HG02870 (cell line): ENCODE measurements around the gene ZBTB46.

Experiments
- ATAC-seq: cut with Tn5 transposase; IDR thresholded peaks from one replicate; pipeline ENCODE4 v1.9.1; 2021; ENCODE audit warnings: mild to moderate bottlenecking, moderate library complexity; ENCODE audit not compliant: unreplicated experiment

Gene ZBTB46

DNA sequence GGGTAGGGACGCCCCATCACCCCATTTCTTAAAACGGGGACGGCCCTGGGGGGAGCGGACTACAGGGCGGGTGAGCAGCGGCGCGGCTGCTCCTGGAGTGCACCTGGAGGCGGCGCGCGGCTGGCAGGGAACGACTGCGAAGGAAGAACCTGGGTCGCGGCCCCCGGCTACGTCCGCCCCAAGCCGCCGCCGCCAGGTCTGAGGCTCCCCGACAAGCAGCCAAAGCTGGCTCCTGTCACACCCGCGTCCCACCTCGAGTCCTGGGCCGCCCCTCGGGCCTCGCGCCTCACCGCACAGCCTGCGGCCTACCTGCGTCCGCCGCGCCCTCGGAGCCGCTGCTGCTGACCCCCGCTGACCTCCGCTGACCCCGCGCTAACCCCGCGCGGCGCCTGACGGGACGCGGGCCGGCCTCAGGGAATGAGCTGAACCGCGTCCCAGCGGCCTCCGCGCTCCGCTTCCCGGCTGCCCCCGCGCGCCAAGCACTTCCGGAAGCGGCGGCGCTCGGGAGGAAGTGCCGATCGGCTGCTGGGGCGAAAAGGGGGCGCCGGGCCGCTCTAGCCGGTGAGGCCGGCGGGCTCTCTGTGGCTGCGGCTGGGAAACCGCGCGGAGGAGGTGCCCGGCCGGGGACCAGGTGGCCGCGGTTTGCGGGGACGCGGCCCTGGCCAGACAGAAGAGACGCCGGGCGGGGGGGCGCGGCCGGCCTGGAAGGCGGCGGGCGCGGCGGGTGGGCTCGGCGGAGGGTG lies 123.3 kb downstream of the ZBTB46 start, which contains the start of the genes ARFRP1 and ZGPAT:
ARFRP1 (minus strand) TSS at position 419 of the 743 bp plus-strand sequence. CDS start 885 bp downstream, outside the sequence.
ZGPAT (plus strand) TSS at position 482 of the 743 bp plus-strand sequence. CDS start 542 bp downstream, outside the sequence.
- peak; percentile 51 for ATAC-seq

DNA sequence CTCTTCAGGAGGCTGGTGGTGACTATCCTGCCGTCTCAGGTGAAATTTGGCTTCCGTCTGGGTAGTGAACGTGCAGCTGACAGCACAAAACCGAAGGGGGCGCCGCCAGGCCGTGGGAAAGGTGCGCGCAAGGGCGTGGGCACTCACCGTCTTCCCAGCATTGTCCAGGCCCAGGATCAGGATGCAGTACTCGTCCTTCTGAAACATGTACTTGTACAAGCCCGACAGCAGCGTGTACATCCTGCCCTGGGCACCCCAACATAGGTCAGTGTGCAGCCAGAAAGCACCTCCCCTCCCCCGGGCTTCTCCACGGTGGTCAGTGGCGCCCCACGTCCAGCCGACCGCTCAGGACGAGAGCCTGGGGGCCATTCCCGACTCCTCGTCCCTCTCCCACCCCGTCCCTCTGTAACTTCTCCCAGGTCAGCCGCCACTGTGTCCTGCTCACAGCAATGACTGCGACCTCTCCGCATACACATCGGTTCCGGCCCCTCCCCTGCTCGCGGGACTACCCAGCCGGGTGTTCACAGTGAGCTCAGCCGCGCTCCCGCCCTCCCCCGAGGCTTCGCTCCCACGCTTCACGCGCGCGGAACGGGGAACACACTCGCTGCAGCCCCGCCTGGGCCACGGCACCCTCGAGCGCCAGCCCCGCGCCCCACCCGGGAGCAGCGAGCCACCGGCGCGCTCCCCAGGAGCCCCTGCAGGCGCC lies 124.1 kb downstream of the ZBTB46 start:
- peak; percentile 26 for ATAC-seq

DNA sequence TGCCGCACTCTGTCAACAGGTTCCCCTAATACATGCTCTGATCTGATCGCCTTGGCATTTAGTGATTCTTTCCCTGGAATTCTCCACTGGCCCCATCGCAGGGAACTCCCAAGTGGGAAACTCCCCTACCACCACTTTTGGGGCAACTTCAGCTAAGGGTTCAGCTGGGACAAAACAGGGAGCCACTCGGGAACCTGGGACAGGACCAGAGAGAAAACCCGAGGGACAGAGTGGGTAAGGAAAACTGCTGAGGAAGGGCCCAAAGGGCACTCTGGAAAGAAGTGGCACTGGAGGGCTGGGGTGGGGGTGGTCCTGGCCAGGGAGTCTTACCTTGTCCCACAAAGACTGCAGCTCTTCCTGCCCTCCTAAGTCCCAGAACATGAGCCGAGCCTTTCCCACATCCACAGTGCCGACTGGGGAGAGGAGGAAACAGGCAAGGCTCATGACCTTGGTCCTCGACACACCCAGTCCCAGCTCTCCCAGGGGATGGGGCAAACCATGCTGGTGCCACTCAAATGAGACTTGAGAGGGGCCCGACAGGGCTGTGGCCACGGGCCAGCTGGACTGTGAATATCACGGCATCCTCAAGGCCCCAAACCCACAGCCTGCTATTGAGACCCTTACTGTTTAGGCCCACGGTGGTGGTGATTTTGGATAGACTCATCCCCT lies 124.9 kb downstream of the ZBTB46 start:
- no peak for ATAC-seq

DNA sequence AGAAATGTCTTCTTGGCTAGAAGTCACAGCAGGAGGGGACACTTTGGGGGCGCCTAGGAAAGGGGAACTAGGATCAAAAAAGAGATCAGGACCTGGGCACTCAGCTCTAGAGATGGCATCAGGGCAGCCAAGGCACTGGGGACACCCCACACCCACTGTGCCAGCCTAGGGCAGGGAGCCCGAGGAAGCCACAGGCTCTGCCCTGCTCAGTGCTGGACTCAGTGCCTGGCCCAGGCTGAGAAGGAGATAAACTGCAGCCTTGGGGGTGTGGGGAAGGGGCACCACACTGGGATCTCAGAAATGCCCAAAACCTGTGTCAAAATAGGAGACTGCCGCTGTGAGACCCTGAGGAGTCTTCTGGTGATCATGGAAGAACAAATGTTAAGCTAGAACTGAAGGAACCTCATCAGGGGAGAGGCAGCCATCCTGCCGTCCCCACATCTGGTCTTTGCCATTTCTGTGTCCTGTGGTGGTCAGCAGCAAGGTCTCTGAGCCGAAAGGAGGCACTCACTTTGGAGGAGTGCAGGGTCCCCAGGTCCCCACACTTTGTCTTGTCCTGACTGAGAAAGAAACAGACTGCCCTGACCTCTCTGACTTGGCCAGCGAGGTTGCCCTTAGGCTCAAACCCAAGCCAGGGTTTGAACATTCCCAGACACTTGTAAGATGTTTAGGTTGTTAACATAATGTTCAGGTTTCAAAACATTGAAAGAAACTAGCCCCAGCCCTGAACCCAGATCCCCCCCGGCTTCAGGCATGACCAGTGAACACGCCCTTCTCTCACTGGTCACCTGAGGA lies 125.6 kb downstream of the ZBTB46 start:
- ATAC-seq: no peak

DNA sequence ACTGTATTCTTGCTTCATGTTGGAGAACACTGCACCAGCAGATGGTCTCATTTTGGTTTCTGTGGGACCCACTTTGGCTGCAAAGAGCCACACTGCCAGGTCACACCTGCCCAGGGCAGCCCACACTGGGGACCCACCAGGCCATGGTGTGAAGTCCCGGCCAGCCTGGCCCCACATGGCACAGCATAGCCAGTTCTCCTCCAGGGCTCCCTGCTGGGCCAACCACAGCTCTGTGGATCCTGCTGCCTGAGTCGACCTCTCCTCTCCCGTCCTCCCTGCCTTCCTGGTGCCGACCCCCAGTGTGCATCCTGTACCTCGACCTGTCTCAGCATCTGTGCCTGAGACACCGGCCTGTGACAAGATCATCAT lies 126.3 kb downstream of the ZBTB46 start:
- ATAC-seq: no peak

DNA sequence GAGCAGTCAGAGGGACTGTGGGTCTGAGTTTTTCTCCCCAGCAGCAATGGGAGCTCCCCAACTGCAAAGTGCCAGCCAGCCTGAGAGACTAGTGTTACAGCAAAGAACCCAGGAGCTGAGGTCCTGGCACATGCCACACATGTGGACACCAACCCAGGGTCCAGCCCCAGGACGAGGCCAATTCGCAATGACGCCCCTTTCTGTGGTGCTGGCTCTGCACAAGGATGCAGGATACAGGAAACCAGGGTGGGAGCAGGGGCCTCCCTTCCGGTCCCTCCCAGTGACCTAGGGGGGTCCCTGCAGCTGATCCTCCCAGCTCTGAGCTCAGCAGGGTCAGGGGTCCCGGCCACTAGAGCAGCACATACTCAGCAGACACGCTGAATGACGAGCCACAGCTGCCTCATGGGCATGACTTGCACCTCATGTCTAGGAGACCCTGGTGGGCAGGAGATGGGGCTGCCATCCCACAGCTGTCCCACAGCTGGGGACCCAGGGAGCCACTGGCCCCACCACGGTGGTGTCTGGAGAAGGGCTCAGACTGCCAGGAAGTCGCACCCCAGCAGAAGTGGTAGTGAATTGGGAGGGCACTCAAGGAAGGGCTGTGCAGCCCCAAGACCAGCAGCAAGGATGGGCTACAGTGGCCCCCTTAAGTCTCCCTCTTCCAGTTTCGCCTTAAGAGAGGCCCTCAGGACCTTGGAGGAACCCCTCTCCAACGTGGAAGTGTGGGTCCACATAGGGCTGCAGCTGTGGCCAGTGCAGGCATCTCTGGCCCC lies 126.9 kb downstream of the ZBTB46 start:
- no peak for ATAC-seq

DNA sequence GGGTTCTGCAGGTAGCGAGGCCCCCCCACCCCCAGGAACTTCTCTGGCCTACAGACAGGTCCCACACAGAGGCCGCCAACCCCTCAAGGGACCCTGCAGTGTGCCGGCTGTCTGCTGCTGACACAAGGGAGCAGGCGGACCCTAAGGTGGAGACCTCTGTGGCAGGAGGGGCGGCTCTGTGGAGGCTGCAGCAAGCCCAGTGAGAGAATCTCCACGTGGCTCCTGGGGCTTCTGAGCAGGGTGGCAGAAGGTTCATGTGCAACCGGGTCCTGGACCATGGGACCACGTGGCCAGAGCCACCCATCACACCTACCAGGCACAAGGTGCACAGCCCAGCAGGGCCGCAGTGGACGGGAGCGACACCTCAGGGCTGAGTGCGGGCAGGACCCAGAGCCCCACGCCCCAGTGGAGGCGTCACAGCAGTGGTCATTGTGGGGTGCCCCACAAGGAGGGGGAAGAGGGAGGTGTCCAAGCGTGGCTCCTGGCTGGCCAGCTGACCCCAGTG lies 127.5 kb downstream of the ZBTB46 start:
- ATAC-seq: no peak

DNA sequence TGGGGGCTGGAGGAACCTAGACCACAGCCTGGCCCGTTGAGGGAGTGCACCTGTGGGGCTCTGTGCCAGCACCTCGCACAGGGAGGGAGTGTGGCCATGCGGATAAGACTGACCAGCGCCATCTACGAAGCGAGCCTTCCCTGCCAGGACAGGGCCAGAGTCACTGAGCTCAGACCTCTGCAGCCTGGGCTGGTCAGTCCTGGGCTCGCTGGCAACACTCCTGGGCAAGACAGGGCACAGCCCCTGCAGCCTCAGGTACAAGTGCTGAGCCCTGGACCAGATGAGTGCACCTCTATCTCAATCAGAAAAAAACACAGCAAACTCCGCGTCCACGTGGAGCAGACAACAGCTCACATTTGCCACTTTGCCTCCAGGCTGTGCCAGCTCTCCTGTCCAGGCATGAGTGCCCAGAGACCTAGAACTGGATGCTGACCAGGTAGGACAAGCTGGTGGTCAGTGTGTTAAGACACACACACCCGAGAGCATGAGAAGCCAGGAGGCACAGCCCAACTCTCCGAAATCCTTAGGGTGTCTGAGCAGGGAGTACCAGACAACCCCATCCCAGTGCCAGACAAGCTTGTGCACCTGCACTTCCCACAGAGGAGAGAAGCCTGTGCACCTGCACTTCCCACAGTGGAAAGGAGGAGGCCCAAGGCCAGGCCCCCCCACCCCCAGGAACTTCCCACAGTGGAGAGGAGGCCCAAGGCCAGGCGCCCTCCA lies 128.2 kb downstream of the ZBTB46 start:
- no peak for ATAC-seq

DNA sequence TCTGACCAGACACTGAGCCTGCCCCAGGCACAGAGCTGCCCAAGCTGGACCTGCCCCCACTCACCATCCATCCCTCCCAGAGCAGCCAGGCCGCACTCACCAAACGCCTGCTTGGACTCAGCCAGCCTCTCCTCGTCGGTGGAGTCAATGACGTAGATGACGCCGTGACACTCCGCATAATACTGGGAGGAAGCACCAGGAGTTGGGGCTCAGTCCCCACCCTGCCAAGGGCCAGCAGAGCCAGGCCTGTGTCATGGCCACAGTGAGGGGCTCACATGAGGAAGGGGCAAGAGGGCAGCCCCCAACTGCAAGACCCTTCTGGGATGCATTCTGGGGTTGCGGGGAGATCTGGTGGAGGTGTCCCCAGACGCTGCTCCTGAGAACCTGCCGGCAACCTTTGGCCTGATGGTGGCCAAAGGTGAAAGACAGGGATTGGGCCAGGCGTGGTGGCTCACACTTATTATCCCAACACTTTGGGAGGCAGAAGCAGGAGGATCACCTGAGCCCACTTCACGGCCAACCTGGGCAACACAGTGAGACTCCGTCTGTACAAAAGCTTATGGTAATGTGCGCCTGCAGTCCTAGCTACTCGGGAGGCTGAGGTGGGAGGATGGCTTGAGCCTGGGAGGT lies 128.9 kb downstream of the ZBTB46 start:
- no peak for ATAC-seq

DNA sequence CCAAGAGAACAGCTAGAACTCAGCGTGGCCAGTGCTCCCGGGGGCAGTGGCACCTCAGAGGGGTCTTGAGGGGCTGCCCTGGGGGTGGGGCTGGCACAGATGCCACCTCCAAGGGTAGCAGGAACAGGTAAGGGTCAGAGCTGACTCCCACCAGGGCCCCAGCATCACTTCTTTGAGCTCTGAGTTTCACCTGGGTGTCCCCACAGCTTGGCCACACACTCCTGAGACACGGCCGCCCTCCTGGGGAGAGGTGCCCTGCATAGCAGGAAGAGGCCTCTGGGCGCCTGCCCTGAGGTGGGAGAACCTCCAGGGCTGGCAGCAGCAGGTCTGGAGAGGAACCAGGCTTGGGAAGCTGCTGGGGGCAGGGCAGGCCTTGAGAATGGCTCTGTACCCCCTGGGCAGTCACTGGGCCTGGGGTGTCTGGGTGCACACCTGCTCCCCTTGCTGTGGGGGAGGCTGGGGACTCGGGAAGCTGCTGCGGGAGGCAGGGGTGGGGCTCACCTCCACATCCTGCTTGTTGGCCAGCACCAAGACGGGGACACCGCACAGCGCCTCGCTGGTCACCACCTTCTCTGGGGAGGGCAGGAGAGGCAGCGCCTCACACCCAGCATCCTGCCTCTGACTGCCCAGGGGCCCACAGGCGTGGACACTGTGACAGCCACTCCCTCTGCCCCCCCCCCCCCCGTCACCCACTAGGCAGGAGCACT lies 129.6 kb downstream of the ZBTB46 start:
- no peak for ATAC-seq

DNA sequence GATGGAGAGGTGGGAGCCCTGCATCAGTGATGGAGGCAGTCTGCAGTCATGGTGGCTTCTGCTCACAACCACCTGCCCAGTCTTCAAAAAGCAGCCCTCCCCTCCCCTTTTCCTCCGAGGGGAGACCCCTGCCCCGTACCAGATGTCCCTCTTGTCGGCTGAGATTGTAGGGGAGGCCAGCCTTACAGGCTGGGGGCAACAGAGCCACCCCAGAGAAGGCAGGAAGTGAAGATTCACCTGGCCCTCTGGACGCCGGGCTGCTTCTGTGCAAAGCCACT lies 130.1 kb downstream of the ZBTB46 start:
- ATAC-seq: no peak

DNA sequence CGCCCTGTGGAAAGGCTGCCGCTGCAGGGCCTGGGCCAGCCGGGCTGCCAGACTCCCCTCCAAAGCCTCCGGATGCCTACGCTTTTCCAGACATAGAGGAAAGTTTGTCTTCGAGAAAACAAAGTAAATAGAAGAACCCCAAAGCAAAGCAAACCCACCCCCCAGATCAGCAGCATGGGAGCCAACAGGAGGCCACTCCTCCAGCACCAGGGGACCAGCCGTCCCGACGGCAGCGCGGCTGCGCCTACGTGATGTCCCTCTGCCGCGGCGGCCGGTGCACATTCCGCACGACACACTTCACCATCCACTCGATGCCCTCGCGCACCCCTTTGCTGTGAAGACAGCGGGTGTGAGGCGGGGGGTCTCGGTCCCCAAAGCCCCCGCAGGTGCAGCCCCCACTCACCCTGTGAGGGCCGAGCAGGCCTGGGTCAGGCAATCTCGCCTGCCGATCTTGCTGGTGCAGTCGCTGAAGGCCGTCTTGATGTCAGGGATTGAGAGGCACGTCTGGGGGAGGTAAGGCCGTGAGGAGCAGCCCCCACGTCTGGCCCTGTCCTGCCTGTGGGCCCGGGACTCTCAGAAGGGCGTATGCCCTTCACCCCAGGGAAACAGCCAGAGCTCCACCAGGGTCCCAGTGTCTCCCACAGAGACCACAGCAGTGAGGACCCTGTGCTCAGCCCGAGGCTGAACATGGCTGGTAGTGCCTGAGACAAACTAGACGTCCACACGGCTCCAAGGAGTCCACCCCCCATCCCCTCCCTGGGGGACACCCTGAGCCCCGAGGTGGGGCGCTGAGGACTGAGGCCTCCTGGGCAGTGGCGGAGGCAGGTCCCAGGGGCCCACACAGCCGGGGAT lies 130.6 kb downstream of the ZBTB46 start:
- ATAC-seq: no peak

DNA sequence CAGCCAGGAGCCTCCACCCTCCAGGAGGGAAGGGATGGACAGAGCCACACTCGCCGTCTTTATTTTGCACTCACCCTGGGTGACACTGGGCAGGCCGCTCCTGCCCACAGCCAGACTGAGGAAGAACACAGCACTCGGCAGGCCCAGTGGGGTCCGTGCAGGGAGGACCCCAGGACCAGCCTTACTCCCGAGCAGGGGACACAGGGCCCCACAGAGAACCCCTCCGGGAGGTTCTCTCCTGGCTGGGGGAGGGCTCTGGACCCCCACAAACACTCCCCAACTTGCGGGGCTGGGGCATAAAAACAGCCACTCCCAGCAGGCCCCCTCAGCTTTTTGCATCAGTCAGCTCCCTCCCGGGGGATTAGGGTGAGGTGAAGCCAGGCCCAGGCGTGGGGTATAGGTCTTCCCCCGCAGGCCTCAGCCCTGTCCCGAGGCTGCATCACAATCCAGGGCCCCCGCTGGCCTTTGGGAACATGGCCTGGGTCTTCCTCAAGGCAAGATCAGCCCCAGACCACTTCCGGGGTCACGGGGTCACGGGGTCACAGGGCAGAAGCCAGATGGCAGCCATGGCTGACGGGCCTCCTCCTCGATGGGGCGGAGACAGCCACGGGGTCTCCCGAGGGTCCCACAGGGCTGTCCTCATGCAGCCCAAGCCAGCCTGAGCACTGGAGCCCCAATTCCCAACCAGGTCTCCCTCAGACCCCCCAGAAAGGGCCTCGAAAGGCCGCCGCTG lies 131.4 kb downstream of the ZBTB46 start:
- ATAC-seq: no peak

DNA sequence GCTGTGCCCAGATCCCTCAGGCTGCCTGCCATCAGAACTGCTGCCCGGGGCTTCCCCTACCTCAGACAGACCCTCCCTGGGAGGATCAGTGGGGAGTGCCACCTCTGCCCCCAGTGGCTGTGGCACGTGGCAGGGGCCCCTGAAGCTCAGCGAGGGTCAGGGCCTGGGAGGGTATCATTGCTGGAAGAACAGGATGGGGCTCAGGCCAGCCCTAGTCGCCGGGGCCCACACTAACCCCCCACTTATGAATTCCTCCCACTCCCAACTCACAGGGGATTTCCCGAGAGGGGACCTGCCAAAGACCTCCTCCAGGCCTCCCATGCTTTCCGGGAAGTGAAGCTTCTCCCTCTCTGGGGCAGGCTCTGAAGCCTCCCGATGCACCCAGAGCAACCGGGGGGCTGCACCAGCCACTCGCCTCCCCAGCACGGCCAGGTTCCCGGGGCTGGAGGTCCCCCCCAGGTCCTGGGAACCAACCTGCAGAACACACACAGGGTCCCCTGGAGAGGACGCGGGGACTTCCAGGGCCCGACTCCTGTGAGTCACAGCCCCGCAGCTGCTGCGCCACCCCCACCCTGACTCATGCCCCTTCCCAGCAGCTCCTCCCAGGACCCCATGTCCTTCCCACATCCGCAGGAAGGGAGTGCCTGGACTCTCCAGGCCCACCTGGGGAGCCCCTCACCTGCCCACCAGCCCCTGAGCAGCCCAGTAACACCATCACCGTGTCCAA lies 132.2 kb downstream of the ZBTB46 start:
- ATAC-seq: no peak

DNA sequence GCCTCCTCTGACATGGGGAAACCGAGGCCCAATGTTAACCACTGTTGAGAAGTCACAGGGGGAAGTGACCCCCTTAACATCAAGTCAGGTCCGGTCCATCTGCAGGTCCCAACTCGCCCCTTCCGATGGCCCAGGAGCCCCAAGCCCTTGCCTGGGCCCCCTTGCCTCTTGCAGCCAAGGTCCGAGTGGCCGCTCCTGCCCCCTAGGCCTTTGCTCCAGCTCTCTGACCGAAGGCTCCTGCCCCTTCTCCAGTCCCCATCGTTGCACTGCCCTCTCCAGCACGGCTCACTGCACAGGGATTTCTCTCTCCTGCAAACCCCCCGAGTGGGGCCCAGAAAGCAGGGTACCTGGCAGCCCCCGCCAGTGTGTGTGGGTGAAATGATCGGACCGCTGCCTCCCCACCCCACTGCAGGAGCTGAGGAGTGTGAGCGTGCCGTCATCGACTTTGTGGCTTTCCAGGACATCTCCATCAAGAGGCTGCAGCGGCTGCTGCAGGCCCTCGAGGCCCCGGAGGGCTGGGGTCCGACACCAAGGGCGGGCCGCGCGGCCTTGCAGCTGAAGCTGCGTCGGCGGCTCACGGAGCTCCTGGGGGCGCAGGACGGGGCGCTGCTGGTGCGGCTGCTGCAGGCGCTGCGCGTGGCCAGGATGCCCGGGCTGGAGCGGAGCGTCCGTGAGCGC lies 133.1 kb downstream of the ZBTB46 start:
- ATAC-seq: no peak
